A673 (cell line): ENCODE data around the gene DPT. TPM values are rescaled to one million over a fixed set of nuclear protein-coding genes. Genes with fewer than 3 reads are reported as not detected.

ENCODE experiments used
- Bru-seq: library from RNA; stranded (reverse); fragments of 400-500 nt; gene quantifications from one replicate; lab custom pipeline; 2021; lab: Mats Ljungman, UMichigan
- BruChase-seq, 2 experiments: library from RNA; stranded (reverse); fragments of 400-500 nt; gene quantifications; one replicate each; lab custom pipeline; 2021; lab: Mats Ljungman, UMichigan
- BruUV-seq: library from RNA; stranded (reverse); fragments of 400-500 nt; replicated peaks from 2 replicates; lab custom pipeline; 2021; lab: Mats Ljungman, UMichigan
- CTCF ChIA-PET: fragments of 300-600 bp; sonication (Branson Sonifier 250); formaldehyde crosslinking; loops from one replicate; lab custom pipeline; 2022; ENCODE audit warnings: antibody characterized with exemption; lab: Charles Lee
- POLR2A ChIA-PET: fragments of 300-600 bp; sonication (Branson Sonifier 250); formaldehyde crosslinking; loops from one replicate; lab custom pipeline; 2022; ENCODE audit warnings: antibody characterized with exemption; ENCODE audit not compliant: low non-redundant PET; lab: Charles Lee
- DNase-seq: peaks from one replicate; pipeline ENCODE4 v3.0.0-alpha.2; 2015; ENCODE audit warnings: low spot score
- H3K27ac ChIP-seq: fragments of 200-600 bp; sonication (generic); 2 replicates; pipeline ENCODE4 v1.5.1; 2016; ENCODE audit warnings: mixed run types, low read depth, mild to moderate bottlenecking, mixed read lengths, antibody characterized with exemption, low read length; ENCODE audit not compliant: poor library complexity, severe bottlenecking
- H3K27me3 ChIP-seq: fragments of 200-600 bp; sonication (generic); replicated peaks from 2 replicates; pipeline ENCODE4 v1.6.1; 2017; ENCODE audit warnings: mixed run types, low read depth, mild to moderate bottlenecking, mixed read lengths, antibody characterized with exemption, low read length; ENCODE audit not compliant: insufficient read depth, poor library complexity
- H3K36me3 ChIP-seq: fragments of 200-600 bp; sonication (generic); 2 replicates; pipeline ENCODE4 v1.6.1; 2016; ENCODE audit warnings: mixed run types, mild to moderate bottlenecking, mixed read lengths, antibody characterized with exemption, low read length; ENCODE audit not compliant: insufficient read depth, poor library complexity, severe bottlenecking
- H3K4me1 ChIP-seq: fragments of 200-600 bp; sonication (generic); 2 replicates; pipeline ENCODE4 v1.6.1; 2017; ENCODE audit warnings: mixed run types, mild to moderate bottlenecking, mixed read lengths, antibody characterized with exemption, low read length; ENCODE audit not compliant: insufficient read depth, poor library complexity, severe bottlenecking
- H3K4me3 ChIP-seq: fragments of 200-600 bp; sonication (generic); 2 replicates; pipeline ENCODE4 v1.5.1; 2016; ENCODE audit warnings: low read depth, mixed run types, mild to moderate bottlenecking, mixed read lengths, low read length; ENCODE audit not compliant: poor library complexity, severe bottlenecking
- H3K9me3 ChIP-seq: fragments of 200-600 bp; sonication (generic); 2 replicates; pipeline ENCODE4 v1.6.1; 2016; ENCODE audit warnings: mixed run types, low read depth, mild to moderate bottlenecking, mixed read lengths, antibody characterized with exemption, low read length; ENCODE audit not compliant: poor library complexity, severe bottlenecking
- CTCF ChIP-seq: fragments of 300-800, 200-600 bp; sonication (generic); conservative IDR thresholded peaks from 2 replicates; pipeline ENCODE4 v1.5.1; 2017; ENCODE audit warnings: low read depth, mild to moderate bottlenecking, antibody characterized with exemption, low read length, moderate library complexity, mixed read lengths
- EZH2 ChIP-seq: fragments of 200-600 bp; sonication (generic); IDR thresholded peaks from 2 replicates; pipeline ENCODE4 v1.6.1; 2017; ENCODE audit warnings: borderline replicate concordance, low read depth, mild to moderate bottlenecking, mixed read lengths, antibody characterized with exemption, low read length; ENCODE audit not compliant: poor library complexity, severe bottlenecking
- intact Hi-C: fragments of 100-400 bp; cut with micrococcal nuclease; formaldehyde crosslinking; loops from one replicate; pipeline ENCODE4 v1.10.0; 2022; ENCODE audit not compliant: unreplicated experiment
- long read RNA-seq: library from polyadenylated mRNA; stranded (forward); transcript quantifications from one replicate; pipeline ENCODE4 v2.0.0, GENCODE V29; 2022
- total RNA-seq: library from RNA; stranded (reverse); gene quantifications from 2 replicates; pipeline ENCODE4 v1.2.3, GENCODE V29; 2021

Gene DPT
- total RNA-seq = not detected in 2 replicates
- Bru-seq, nascent RNA = not detected
- not detected for BruChase-seq, experiment 1, labeled RNA remaining after a 2-hour chase
- not detected for BruChase-seq, experiment 2, labeled RNA remaining after a 6-hour chase
- long read RNA-seq = 0 reads

- no peak within 1 kb of the TSS for H3K27ac ChIP-seq
- TF ChIP-seq EZH2 (no peak), CTCF (no peak)
Observed at GRCh38 chr1:168728473-168729404, at the start of gene DPT. Gene DPT, minus strand, starts transcription at chr1:168729206. Its CDS starts 32 bp downstream, at chr1:168729174.

GRCh38 chr1:168775366-168775765, 46.4 kb upstream of the DPT start:
- POLR2A ChIA-PET = no interaction called here
- H3K4me3 ChIP-seq = no peak overlapping the region
- no peaks in the 10 kb centered on the region for H3K9me3 ChIP-seq
- TF ChIP-seq CTCF (no peak), EZH2 (no peak)
- no TSS peak for BruUV-seq
- no peaks in the 10 kb centered on the region for H3K27me3 ChIP-seq
- H3K27ac ChIP-seq = no peak overlapping the region
- CTCF ChIA-PET = no interaction called here
- H3K36me3 ChIP-seq = no peaks in the 10 kb centered on the region
- intact Hi-C loops = no loop called here
- H3K4me1 ChIP-seq = no peaks in the 10 kb centered on the region
- DNase-seq = no peak

More at GRCh38 chr1:168728473-168729404, at the start of gene DPT:
- H3K4me1 ChIP-seq = no peaks in the 10 kb centered on the region
- CTCF ChIA-PET = no interaction called here
- H3K9me3 ChIP-seq = no peaks in the 10 kb centered on the region
- BruUV-seq = no TSS peak
- POLR2A ChIA-PET = no interaction called here
- H3K36me3 ChIP-seq = no peaks in the 10 kb centered on the region
- no peak for DNase-seq
- intact Hi-C loops = no loop called here
- H3K27me3 ChIP-seq = no peaks in the 10 kb centered on the region
- H3K4me3 ChIP-seq = no peak within 1 kb of the TSS

GRCh38 chr1:168774241-168774640, 45.2 kb upstream of the DPT start:
- ChIA-PET POLR2A (interaction anchor here (0.7 kb wide), 1 partner anchor 332 kb away, joined by 3 read pairs; no protein-coding TSS in a partner anchor), CTCF (no interaction called here)

More at GRCh38 chr1:168774241-168774640, 45.2 kb upstream of the DPT start:
- no TSS peak for BruUV-seq
- Histone ChIP-seq H3K36me3 (no peaks in the 10 kb centered on the region), H3K27ac (no peak overlapping the region), H3K4me3 (no peak overlapping the region), H3K9me3 (no peaks in the 10 kb centered on the region), H3K27me3 (no peaks in the 10 kb centered on the region), H3K4me1 (no peaks in the 10 kb centered on the region)
- DNase-seq = no peak
- TF ChIP-seq CTCF = no peak
- no peak for TF ChIP-seq EZH2
- intact Hi-C loops = no loop called here
